ENCODE results near the gene SMIM12. TPM values are rescaled to one million over a fixed set of nuclear protein-coding genes. Genes with fewer than 3 reads are reported as not detected.

Gene SMIM12
- total and polyA plus RNA-seq, 2 of the 8 experiments (the other 6 are each of a cell fraction or from before 2014, with no cell fraction given) = 40.9 to 49.2 TPM

- no peak for TF ChIP-seq RNF2 (IDR thresholded peaks at IDR 0.05; ENCODE audit: borderline replicate concordance, low read depth, low read length, missing control alignments, poor library complexity, severe bottlenecking)
- TF ChIP-seq JUN (IDR thresholded peaks at IDR 0.05; ENCODE audit: low read depth, low read length) = no peak
- no peak for TF ChIP-seq POLR2AphosphoS5 (IDR thresholded peaks at IDR 0.05; ENCODE audit: low read depth, low read length)
- TF ChIP-seq JUND (IDR thresholded peaks at IDR 0.05; ENCODE audit: low read length) = no peak
- TF ChIP-seq ZNF274 (IDR thresholded peaks at IDR 0.05; ENCODE audit: borderline replicate concordance, extremely low read depth, low read length) = no peak
- no peak for TF ChIP-seq KDM5A (IDR thresholded peaks at IDR 0.05; ENCODE audit: low read length)
- TF ChIP-seq BACH1 (IDR thresholded peaks at IDR 0.05; ENCODE audit: low read length) = no peak
- TF ChIP-seq YY1 (IDR thresholded peaks at IDR 0.05; ENCODE audit: low read depth, low read length) = no peak
Observed at GRCh38 chr1:34866762-34867109, 7.2 kb upstream of the SMIM12 start (continued).
